GM21360 (cell line): Measurements from ENCODE around the gene IL1RL2.

Experiments
- ATAC-seq: cut with Tn5 transposase; IDR thresholded peaks from one replicate; pipeline ENCODE4 v1.9.1; 2021; ENCODE audit warnings: mild to moderate bottlenecking, moderate library complexity; ENCODE audit not compliant: unreplicated experiment

The IL1RL2 gene

DNA sequence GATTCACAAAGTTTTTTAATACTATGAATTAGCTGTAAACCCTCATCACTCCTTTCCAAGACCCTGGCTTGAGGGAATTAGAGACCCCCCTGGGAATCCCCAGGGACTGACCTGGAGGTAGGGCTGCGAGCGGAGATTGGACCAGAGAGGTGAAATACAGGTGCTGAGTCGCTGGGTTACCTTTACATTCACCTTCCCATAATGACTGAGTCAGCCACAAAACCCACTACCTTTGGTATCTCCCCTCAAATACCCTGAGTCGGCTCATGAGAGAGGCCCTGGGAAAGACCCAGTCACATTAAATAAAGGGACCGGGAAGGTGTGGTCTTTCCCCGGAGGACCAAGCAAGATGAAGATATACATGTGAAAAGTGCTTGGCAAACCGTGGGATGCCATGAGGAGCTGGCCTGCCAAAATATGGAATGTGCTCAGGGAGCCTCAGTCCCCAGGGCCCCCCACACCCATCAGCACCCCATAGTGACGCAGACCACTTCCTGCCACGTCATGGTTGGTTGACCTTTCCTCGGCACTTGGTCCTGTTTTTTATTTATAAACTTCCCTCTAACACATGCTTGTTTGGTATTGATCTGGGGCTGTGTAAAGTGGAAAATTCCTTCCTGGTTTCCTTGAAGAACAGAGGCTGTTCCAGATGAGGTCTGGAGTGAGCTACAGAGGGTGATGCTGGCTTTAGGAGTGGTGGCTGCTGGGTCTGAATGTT lies 51.4 kb downstream of the IL1RL2 start:
- ATAC-seq = no peak

DNA sequence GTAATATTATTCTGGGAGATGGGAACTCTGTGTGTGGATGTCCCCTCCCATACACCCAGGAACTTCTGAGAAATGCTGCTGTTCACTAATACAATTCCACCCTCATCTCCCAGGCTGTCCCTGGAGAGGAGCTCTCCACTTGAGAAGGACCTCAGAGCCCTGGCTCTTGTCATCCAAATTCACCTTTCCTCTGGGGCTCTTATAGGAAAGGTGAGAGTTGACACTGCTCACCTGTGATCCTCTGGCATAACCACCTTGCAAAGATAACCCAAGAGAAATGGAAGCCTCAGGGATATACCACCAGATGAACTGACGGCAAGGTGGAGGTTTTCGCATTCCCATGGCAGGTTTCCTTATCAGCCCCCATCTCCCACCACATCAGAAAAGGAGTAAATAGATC lies 52.0 kb downstream of the IL1RL2 start:
- no peak for ATAC-seq

DNA sequence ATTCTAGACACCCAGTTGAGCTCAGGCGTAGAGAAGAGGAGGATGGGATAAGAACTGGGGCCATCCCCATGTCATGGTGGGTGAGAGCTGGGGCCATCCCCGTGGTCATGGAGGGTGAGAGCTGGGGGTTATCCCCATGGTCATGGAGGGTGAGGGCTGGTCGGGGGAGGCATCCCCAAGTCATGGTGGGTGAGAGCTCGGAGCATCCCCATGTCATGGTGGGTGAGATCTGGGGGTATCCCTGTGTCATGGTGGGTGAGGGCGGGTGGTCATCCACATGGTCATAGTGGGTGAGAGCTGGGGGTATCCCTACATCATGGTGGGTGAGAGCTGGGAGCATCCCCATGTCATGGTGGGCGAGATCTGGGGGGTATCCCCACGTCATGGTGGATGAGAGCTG lies 52.5 kb downstream of the IL1RL2 start:
- ATAC-seq = no peak

DNA sequence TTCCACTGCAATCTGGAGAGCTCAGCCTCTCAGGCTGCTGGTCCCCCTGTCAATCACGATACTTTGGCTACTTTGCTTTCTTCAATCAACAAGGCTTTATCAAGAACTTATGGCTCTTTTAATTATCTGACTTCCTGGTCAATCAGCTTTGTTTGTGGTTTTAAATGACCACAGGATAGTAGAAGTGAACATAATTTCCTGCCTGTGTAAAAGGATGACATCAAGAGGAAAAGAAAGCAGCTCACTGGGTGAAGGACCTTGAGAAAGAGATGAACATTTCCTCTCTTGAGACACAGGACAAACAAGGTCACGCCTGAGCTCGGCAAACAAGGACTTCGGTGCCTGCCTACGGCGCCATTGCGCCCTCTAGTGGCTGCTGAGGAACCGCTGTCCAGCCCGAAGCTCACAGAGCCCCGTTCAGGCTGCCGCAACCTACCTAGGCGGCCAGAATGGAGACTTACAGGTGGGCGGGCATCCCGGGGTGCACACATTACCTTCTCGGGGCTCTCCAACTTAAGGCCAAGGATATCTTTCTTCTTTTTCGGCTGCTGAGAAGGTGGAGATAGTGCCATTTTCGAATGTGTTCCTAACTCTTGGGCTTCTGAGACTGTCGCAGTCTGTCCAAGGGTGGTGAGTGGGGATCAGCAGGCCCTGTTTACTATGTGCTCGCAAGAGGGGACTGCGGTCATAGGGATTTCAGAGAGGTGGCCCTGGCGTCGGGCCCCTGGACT lies 54.0 kb downstream of the IL1RL2 start:
- peak; percentile 94 for ATAC-seq

DNA sequence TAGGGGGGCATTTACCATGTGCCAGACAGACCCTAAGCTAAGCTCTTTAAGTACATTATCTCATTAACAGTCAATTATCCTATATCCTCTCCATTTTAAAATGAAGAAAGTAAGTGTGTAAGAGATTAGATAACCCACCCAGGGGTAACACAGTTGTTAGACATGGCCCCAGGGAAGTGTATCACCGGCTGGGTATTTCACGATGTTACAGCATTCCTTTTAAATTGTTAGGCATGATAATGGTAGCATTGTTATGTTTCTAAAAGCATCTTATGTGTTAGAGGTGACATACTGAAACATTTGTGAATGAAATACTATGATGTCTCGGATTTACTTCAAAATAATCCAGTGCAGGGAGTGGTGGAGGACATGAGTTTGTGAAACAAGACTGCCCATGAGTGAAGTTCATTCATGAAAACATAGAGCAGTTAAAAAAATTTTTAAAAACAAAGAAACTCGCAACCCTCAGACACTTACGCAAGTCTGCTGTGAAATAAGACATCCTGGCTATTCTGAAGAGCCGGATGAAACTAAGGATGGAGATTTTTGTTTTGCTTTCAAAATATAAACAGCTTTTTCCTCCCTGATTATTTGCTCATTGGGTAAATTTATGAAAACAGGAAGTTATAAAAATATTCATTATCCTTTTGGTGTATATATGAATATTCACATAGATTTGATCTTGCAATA lies 54.9 kb downstream of the IL1RL2 start:
- no peak for ATAC-seq

DNA sequence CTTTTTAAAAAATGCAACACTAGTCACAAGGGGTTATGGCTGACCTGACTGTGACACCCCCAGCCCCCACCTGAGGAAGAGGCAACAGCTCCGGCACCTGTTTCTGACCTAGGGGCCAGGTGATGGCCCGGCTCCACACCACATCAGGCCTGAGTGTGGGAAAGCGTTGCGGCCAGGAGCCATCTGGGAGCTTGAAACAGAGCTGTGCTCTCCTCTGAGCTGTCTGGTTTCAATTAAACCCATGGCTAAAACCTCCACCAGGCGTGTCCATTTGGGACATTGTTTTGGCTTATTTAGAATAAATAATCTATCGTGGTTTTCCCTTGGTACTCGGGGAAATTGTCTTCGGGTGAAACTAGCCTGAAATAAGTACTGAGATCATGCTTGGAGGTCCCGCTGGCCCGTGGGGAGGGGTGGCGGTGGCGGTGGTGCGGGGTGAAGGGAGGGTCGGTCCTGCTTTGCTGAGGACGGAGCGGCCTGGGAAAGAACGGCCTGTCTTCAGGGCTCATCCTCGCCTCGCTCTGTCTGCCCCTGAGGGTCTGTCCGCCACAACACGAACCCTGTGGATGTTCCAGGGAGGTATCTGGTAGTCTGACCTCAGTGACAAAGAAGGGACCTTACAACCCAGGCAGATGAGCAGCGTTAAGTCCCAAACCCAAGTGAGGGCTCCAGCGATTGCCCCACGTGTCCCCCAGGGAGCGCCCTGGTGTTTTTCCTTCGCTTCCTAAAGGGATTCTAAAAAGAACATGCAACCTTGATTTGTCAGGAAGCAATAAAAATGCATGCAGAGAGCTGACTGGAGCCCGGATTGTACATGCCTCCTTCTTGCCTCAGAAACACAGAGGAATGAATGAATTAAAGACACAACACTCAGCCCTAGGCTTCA lies 58.7 kb downstream of the IL1RL2 start:
- ATAC-seq = no peak

DNA sequence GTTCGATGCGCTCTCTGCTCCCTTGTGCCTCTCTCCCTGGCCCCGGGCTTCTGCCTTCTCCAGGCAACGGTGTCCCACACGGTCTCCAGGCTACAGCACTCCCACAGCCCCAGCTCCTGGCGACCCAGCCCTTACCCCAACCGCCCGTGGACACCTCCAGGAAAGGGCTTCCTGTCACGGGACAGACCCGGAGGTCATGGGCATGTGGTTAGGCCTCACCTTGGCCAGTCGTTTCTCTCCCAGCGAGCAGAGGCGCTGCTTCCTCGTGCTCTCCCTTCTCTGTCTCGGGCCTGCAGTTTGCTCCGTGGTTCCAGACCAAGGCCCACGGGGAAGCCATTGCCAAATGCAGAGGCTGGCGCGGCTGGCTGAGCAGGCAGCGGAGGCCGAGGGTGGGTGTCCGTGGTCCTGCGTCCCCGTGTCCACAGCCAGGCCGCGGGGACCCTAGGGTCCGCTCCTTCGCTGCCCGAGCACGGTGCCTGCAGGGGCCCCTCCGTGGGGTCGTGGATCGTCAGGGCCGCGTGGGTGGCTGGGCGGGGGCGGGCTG lies 63.5 kb downstream of the IL1RL2 start:
- ATAC-seq = no peak

DNA sequence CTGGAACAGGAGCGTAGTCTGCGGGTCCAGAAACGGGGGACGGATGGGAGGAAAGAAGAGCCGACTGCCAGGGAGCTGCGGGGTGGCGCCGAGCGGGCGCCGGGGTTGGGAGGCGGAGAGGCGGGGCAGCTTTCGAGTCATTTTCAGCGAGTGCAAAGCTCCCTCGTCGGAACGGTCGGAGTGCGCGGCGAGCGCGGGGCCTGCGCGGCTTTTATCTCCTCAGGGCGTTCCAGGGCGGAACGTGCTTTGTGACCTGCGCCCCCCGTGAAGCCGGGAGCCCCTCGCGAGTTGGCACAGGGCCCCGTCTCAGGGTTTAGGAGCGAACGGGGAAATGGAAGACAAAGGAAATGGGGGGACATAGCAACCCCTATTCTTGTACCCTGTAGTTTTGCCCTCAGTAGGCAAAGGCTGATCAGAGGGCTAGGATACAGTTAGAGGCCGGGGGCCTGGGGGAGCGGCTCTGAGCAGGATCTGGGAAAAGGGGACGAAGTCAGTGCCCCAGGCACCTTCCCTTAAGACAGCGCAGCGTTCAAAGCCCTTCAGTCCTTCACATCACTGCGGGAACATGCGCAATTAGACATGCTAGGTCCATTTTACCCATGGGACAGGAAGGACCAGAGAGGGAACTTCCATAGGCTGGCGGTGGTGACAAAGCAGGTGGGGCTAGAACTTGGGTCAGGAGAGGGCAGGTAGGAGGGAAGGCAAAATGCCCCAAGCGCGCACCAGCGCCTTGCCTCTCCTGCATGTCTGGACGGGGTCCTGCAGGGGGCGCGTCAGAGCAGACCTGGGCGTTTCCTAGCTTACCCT lies 64.4 kb downstream of the IL1RL2 start:
- ATAC-seq = peak; percentile 67

DNA sequence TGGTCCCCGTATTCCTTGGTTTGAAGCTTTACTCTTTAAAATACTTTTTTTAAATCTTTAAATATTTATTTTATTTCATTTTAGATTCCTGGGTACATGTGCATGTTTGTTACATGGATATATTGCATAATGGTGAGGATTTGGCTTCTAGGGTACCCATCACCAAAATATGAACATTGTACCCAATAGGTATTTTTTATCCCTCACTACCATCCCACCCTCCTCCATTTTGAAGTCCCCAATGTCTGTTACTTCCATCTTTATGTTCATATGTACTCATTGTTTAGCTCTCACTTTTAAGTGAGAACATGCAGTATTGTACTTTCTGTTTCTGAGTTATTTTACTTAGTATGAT lies 65.0 kb downstream of the IL1RL2 start:
- no peak for ATAC-seq

DNA sequence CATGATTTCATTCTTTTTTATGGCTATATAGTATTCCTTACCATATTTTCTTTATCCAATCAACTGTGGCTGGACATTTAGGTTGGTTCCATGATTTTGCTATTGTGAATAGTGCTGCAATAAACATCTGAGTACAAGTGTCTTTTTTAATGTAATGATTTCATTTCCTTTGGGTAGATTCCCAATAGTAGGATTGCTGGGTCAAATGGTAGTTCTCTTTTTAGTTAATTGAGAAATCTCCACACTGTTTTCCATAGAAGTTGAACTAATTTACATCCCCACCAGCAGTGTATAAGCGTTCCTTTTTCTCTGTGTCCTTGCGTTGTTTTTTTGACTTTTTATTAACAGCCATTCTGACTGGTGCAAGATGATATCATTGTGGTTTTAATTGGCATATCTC lies 65.4 kb downstream of the IL1RL2 start:
- ATAC-seq = no peak

DNA sequence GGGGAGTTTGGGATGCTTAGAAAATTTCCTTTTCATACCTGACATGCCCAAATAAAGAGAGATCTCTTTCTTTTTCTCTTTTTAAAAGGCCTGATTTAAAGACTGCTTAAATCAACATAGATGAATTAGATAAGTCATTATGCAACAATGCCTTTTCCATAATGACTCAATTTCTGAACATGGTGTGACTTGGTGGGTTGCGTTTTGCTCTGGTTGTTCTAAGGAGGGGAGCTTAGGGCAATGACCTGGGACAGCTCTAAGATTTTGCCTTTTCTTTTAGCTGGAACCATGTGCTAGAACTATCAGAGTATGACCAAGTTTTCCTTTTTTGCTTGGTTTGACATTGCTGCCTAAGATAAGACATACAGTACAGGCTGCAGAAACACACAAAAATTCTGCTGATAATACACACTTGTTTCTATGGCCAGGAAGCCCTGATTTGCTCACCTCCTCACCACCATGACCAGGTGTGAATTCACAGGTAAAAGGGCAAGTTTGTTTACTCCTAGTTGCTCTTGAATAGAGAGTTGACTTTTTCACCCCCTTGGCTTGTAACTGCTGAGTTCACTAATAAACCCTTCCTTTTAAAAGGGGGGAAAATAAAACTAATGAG lies 66.4 kb downstream of the IL1RL2 start:
- no peak for ATAC-seq

DNA sequence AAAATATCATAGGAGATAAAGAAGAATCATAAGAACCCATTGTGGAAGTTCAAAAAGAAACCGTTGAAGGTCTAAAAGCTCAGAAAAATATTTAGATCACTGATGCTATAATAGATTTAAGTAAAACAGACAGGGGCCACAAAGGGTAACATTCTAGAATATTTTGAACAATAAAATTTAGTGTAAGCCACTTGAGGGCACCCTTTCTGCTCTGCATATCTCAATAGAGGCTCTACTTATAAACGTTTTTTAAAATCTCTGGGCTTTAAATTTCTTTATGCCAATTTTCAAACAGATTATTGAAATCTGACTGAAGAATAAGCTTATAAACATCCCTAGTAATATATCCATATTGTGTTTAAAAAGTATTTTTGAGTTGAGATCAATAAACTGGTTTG lies 66.9 kb downstream of the IL1RL2 start:
- no peak for ATAC-seq

DNA sequence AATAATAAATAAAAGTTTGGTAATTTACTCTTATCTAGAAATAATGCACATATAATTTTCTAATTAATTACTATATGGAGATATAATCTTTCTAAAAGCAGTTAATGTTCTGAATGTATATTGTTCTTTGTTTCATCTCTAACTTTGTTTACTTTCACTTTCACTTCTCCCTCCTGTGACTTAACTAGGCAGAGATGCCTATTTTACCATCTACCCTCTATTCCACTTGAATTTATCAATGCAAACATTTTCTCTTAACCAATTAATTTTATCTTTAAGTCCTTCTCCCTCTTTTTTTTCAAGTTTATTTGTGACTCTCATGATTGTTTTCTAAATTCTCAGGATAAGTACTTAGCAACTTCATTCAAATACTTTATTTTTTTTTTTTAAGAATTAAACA lies 69.5 kb downstream of the IL1RL2 start:
- ATAC-seq = no peak

DNA sequence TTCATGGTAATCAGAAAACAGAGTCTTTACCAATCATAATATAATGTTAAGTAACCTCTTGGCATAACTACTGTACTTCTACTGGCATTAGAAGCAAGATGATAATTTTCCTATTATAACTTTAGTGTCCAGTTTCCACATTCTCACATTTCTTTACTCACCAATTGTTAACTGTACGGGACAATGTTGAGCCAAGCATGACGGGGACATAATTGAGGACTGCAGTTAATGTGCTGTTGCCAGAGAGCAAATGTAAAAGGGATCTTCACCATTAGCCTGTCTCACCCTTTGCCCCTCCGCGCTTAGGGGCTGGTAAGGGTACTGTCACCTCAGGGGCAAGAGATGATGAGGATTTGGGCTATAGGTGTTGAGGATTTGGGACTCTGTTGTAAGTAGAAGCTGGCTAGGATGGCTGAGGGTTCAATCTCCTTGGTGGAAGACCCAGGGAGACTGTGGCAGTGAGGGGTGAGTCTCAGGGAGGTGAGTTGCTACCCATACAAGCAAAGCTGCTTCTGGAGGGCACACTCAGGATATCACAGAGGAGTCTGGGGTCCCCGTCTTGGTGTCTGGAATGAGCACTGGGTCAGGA lies 70.1 kb downstream of the IL1RL2 start:
- no peak for ATAC-seq

DNA sequence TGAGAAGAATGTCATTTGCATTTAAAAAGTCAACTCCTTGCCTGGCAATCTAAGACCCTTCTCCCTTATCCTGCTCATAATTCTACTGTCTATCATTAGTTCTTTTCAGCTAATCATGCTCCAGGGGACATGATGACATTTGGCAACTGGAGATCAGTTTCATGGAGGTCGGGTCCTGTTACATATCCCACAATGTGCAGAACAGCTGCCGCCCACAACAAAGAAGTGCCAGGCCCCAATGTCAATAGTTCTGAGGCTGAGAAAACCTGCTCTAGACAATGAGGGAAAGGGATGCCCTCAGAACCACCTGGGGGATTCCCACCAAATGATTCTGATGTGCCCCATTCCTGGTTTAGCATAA lies 71.2 kb downstream of the IL1RL2 start:
- ATAC-seq = no peak

DNA sequence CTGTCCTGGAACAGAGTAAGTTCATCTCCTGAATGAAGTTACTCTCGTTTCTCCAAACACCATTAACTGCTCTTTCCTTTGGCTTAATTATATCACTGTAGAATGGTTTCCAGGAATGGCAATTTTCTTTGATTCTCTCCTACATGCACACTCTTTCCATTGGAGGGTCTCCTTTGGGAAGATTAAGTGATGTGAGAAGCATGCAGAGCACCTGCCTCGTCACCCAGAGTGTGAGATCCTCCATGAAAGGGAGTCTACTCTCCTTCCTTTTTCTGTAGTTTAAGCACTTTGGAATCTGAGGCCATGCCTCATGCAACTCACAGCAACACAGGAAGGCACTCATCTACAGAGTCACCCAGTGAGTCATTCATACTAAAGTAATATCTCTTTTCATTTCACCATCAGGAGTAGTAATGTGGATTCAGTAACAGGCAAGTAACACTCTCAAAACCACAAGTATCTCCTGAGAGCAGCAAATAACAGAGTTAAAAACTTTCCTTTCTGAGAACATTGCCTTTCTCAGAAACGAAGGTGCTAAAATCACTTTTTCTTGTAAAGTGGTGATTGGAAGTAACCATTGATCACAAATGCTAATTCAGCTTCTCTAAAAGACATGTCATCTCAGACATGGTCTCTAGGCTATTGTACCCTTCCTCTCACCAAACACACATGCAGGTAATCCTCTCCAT lies 71.7 kb downstream of the IL1RL2 start:
- no peak for ATAC-seq

DNA sequence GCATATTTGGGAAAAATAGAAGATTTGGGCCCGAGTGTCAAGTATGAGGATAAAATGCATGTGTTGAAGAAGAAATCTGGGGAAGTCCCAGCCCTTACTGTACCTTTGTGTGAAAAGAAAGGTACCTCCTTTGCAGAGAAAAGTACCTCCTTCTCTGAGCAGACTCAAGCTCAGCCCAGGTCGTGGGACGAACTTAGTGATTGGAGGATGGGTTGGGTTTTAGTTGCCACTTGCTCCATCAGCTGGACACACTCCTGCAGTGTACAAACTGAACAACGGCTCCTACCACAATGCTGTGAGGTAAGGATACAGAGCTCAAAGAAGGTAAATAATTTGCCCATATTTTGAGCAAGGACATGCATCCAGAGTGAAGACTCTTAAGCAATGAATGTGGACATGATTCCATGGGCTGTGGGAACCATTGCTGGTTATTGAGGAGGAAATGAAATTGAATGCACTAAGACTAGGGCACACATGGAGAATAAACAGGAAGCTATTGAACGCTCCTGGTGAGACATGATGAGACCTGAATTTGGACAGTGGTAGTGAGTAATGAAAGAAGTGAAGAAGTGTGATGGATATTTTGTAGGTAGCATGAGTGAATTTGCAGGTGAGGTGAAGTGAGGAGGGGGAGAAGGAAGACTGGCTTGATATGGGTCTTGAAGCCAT lies 74.8 kb downstream of the IL1RL2 start:
- no peak for ATAC-seq
